HG02588 (cell line): ENCODE measurements around the gene SNIP1.
"Not testable (repeated sequence)": the region's sequence is repeated elsewhere in the genome, so short reads cannot be mapped to it uniquely, and the experiment has no call there.

ENCODE experiments used
- ATAC-seq: cut with Tn5 transposase; IDR thresholded peaks from one replicate; pipeline ENCODE4 v1.9.1; 2021; ENCODE audit warnings: mild to moderate bottlenecking, moderate library complexity; ENCODE audit not compliant: unreplicated experiment

The SNIP1 gene

DNA sequence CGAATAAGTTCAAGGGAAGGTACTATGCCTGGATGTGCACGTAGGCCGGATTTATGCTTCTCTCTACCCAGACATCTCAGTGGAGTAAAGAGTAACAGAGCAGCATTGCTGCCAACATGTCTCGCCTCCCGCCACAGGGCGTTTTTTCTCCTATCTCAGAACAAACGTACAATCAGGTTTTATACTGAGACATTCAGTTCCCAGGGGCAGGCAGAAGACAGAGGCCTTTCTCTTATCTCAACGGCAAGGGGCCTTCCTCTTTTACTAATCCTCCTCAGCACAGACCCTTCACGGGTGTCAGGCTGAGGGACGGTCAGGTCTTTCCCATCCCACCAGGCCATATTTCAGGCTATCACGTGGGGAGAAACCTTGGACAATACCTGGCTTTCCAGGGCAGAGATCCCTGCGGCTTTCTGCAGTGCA, 5.9 kb upstream of the SNIP1 start:
- ATAC-seq, result not testable (repeated sequence)

DNA sequence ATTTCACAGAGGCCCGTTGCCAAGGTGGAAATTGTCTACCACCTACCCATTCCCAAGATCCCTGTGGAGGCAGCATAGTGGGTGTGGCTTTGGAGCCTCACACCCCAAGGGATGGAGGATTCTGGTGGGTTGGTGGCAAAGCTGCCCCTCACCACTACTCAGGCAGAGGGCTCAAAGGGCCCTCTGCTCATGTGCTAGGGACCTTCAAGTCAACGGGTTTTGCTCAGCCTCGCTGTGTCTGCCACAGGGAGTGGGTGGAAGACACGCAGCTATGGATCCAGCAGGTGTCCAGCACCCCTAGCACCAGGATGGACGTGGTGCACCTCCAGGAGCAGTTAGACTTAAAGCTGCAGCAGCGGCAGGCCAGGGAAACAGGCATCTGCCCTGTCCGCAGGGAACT, 5.0 kb upstream of the SNIP1 start:
- no peak for ATAC-seq

DNA sequence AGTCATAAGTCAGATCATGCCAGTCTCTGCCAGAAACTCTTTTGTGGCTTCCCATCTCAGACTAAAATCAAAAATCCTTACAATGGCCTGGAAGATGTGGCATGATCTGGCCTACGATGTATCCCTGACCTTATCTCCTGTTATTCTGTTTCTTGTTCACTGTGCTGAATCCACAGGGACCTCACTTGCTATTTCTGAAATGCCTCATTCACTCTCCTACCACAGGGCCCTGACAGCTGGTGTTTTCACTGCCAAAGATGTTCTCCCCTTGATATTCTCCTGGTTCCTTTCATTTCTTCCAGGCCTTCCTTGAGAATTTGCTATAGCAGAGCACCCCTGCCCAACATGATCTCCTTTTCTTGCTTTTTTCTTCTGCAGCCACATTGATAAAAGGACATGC, 4.3 kb upstream of the SNIP1 start:
- no peak for ATAC-seq

DNA sequence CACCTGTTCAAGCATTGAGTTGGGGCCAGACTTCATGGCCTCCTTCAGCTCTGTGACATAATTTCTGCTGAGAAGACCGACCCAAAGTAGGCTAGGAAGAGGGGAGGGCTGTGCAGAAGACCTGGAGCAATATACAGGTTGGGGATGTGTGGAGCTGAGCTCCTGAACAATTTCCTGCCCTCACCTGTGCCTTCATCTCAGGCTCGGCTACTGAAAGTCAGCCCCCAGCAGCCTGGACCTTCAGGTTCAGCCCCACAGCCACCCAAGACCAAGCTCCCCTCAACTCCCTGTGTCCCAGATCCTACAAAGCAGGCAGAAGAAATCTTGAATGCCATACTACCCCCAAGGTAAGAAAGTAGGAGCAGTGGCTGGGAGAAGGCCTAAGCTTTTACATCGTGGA, 3.3 kb upstream of the SNIP1 start:
- no peak for ATAC-seq

DNA sequence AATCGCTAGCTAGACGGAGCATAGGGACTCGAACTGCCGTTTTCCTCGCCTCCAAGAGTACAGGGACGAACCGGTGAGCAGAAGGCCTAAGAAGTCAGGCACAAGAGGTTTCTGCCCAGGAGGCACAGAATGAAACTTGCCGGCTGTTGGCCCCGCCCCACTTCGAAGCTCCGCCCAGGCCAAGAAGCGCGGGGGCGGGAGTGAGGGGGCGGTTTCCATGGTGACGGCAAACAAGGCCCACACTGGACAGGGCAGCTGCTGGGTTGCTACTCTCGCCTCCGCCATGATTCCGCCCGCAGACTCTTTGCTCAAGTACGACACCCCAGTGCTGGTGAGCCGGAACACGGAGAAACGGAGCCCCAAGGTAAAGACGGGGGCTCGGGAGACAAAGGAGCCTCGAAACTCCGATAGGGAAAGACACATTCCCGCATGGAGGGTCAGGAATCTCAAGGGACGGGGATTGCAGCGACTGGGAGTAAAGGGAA, 2.7 kb upstream of the SNIP1 start, which contains the start of gene DNALI1:
Gene DNALI1, plus strand, starts transcription at position 229 of the 485 bp plus-strand sequence. Its CDS starts 55 bp downstream, at position 284.
- no peak for ATAC-seq

DNA sequence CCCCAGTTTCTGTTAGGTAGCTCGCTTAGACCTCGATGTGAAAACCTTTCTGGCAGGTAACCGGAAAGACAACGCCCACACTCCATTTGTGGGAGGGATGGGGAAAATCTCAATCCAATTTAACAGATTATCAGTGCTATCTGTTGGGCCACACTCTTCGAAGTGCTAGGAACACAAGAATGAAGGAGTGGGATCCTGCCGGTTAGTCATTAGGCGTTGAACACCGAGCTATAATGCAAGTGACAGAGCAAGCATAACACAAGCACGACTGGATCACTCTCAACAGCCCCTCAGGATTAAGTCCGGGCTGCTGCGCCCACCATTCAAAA, 531 bp downstream of the SNIP1 start:
- peak; percentile 11 for ATAC-seq

DNA sequence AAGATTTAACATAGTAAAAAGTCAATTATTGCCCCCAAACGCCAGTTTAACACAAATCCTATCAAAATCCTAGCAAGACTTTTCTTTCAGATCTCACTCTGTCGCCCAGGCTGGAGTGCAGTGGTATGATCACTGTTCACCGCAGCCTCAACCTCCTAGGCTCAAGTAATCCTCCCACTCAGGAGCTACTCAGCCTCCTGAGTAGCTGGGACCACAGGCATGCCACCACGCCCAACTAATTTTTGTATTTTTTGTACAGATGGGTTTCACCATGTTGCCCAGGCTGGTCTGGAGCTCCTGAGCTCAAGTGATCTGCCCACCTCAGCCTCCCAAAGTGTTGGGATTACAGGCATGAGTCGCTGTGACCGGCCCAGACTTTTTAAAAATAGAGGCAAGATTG, 4.8 kb downstream of the SNIP1 start:
- no peak for ATAC-seq

DNA sequence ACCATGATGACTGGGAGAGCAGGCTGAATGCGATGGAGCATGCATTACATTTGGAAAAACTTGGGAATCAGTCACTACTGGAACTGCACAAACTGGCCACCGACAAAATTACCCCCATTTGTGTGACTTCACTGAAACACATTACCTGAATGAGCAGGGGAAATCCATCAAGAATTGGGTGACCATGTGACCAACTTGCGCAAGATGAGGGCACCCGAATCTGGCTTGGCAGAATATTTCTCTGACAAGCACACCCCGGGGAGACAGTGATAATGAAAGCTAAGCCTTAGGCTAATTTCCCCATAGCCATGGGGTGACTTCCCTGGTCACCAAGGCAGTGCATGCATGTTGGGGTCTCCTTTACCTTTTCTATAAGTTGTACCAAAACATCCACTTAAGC, 9.1 kb downstream of the SNIP1 start:
- no peak for ATAC-seq

DNA sequence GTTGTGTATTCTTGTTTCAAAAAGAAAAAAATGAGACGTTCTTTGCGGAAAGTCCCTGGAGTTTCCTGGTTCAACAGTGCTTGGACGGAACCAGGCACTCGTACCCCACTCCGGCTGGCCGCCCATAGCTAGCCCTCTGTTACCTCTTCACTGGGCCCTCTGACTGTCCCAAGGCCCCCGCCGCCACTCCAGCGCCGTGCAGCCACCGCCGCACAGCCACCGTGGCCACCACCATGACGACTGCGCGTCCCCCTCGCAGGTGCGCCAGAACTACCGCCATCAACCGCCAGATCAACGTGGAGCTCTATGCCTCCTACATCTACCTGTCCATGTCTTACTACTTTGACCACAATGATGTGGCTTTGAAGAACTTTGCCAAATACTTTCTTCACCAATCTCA, 9.6 kb downstream of the SNIP1 start:
- ATAC-seq, result no peak

DNA sequence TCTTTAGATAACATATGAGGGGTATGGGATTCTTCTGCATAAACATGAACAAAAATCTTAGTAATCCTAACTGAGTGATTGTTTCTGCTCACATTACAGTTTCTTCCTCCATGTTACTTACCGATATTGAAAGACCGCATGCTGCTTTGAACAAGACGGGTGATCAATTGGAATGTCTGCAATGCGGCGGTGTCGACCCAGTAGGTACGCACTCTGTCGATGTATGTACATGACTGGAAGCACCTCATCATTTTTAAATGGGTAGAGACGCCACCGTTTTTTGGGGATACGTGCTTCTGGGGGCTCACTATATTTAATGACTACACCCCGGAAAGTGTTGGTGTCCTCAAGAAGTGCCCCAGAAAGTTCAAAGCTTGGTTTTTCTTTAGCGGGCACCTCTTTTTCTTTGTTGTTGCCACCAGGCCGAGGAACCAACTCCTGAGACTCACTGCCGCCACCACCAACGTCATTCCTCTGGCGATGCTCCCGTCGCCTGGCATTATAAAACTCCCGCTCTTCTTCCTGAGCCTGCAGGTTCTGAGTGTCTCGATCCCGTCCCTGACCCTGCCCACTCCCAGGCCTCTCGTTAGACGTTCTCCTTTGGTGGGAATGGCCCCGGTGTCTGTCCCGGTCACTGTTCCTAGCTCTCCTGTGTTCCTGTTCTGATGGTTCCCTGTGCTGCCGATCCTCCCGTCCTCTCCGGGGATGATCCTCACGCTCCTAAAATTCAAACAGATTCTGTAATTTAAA, 13.9 kb downstream of the SNIP1 start:
- no peak for ATAC-seq

DNA sequence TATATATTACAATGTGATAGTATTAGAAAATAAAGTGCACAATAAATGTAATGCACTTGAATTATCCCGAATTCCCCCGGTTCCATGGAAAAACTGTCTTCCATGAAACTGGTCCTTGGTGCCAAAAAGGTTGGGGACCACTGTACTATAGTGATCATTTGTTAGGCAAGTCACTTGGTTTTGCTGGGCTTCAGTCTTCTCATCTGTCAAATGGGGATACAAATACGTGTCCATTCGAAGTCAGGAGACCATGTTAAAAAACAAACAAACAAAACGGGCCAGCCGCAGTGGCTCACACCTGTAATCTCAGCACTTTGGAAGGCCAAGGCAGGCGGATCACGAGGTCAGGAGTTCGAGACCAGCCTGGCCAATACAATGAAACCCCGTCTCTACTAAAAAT, 14.9 kb downstream of the SNIP1 start:
- ATAC-seq, result not testable (repeated sequence)

DNA sequence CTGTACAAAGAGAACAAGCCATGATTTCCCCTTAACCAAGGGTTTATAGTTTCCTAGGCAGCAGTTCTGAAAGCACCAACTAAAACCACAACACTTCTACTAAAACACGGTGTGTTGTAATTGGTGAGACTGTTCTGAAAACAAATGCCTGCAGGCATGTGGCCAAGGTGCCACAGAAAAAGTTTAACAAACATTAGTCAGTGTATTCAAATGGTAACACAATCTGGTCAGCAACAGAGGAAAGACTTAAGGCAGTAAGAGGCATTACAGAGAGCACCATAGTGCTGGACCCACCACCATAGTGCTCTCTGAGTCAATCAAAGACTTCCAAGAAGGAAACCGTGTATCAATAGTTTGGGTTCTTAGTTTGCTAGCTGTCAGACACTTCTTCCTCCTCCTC, 16.7 kb downstream of the SNIP1 start:
- ATAC-seq, result no peak

DNA sequence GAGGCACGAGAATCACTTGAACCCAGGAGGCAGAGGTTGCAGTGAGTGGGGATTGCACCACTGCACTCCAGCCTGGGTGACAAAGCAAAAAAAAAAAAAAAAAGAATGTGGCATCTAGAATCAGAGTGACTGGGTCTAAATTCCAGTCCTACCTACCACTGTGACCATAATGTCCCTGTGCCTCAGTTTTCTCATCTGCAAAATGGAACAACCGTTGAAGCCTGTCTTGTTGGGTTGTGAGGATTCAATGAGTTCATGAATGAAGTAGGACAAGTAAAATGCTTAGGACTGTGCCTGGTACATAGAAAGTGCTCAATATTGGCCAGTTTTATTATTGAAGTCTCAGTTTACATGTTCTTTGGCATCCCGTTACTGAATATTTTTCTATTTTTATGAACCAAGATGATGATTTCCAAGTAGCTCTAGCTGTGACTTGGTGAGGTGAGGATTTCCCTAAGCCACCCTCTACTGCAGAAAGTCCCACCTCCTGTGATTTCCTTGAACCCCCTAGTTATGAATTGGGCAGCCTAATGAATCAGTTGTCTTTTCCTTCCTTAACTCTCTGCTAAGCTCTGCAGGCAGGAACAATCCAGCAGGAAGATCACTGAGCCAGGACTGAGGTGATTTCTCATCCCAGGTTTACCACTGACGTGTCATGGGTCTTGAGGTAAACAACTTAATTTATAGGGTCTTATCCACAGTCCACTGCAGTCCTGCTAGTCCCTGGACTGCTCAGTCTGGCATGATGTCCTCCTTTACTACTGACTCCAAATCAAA, 20.6 kb downstream of the SNIP1 start:
- no peak for ATAC-seq

DNA sequence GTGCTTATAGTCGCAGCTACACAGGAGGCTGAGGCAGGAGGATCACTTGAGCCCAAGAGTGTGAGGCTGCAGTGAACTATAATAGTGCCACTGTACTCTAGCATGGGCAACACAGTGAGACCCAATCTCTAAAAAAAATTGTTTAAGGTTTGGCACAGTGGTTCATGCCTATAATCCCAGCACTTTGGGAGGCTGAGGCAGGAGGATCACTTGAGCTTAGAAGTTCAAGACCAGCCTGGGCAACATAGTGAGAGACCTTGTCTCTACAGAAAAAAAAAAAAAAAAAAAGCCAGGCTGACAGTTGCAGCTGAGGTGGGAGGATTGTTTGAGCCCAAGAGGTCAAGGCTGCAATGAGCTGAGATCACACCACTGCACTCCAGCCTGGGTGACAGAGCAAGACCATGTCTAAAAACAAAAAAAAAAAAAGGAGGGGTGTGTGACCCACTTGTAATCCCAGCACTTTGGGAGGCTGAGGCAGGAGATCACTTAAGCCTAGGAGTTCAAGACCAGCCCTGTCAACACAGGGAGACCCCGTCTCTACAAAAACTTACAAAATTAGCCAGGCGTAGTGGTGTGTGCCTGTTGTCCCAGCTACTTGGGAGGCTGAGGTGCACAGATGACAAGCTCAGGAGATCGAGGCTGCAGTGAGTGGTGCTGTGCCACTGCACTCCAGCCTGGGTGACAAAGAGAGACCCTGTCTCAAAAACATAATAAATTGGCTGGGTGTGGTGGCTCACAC, 21.5 kb downstream of the SNIP1 start:
- ATAC-seq, result not testable (repeated sequence)

DNA sequence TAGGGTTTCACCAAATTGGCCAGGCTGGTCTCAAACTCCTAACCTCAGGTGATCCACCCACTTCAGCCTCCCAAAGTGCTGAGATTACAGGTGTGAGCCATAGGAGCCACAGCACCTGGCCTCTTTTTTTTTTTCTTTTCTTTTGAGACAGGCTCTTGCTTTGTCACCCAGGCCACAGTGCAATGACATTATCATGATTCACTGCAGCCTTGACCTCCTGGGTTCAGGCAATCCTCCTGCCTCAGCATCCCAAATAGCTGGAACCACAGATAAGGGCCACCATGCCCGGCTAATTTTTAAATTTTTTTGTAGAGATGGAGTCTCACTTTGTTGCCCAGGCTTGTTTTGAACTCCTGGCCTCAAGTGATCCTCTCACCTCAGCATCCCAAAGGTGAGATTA, 24.2 kb downstream of the SNIP1 start:
- not testable (repeated sequence) for ATAC-seq

DNA sequence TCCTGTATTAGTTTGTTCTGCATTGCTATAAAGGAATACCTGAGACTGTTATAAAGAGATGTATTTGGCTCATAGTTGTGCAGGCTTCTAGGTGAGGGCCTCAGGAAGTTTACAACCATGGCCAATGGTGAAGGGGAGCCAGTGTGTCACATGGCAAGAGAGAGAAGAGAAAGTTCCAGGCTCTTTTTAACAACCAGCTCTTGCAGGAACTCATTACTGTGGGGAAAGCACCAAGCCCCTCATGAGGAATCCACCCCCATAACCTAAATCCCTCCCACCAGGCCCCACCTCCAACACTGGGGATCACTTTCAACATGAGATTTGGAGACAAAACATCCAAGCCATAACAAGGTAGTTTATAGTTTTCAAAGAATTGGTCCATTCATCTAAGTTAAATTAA, 34.5 kb downstream of the SNIP1 start:
- no peak for ATAC-seq

DNA sequence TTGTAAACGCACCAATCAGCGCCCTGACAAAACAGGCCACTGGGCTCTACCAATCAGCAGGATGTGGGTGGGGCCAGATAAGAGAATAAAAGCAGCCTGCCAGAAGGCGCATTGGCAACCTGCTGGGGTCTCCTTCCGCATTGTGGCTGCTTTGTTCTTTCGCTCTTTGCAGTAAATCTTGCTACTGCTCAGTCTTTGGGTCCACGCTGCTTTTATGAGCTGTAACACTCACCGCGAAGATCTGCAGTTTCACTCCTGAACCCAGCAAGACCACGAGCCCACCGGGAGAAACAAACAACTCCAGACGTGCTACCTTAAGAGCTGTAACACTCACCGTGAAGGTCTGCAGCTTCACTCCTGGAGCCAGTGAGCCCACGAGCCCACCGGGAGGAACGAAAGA, 35.2 kb downstream of the SNIP1 start:
- ATAC-seq, result not testable (repeated sequence)

DNA sequence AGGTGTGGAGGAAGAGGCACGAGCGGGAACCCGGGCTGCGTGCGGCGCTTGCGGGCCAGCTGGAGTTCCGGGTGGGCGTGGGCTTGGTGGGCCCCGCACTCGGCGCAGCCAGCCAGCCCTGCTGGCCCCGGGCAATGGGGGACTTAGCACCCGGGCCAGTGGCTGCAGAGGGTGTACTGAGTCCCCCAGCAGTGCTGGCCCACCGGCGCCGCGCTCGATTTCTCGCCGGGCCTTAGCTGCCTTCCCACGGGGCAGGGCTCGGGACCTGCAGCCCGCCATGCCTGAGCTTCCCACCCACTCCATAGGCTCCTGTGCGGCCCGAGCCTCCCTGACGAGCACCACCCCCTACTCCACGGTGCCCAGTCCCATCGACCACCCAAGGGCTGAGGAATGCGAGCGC, 35.9 kb downstream of the SNIP1 start:
- ATAC-seq, result not testable (repeated sequence)

DNA sequence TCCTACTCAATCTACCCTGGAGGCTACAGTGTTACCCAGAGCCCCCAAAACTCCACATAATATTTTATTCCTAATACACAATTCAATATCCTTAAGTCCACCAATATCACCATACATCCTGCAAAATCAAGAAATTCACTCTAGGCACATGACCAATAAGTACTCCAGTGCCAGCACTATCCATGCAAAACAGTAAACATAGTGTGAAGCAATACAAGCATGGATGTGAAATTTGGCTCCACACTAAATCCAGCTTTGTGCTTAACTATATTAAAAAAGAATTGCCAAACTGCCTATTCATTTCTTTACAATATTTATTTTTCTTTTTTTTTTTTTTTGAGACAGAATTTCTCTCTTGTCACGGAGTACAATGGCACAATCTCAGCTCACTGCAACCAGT, 36.5 kb downstream of the SNIP1 start:
- no peak for ATAC-seq

DNA sequence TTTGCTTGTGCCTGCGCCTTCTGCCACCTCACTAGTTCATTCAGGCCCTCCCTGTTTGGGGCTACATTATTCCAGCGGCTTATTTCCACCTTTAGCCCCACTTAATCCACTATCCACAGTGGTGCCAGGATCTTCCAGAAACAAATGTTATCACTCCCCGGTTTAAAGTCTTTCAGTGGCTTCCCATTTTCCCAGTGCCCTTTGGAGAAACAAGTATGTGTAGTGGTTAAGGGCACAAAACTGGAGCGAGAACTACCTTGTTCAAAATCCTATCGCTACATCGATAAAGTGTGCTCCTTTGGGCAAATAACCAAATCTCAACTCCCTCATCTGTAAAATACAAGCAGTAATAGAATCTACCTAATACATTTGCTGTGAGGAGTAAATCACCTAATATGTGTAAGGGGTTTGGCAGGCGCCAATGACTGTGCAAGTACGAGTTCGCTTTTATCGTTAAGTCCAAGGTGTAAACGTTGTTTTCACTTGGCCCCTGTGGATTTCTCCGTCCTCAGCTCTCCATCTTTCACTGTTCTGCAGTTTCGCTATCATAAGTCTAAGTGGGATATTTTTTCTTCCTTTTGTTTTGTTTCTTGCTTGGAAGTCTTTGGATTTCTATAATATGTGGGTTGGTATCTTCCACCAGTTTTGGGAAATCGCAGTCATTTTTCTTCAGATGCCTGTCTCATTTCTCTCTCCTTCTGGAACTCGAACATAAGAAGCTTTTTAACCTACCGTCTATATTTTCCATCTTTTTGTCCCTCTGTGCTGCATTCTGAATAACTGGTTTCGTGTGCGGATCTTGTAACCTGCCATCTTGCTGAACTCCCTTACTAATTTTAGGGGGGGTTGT, 38.7 kb downstream of the SNIP1 start:
- ATAC-seq, result no peak
